WTC11 (cell line): ENCODE results near the gene DFFB. TPM values are rescaled to one million over a fixed set of nuclear protein-coding genes. Genes with fewer than 3 reads are reported as not detected.

Experiments
- ATAC-seq: fragments of 200-7000 bp; cut with Tn5 transposase; 2 replicates; pipeline ENCODE4 v1.10.0; 2021; ENCODE audit warnings: mild to moderate bottlenecking, moderate library complexity
- CTCF ChIA-PET: fragments of 300-600 bp; sonication (Branson Sonifier 250); formaldehyde crosslinking; loops from one replicate; lab custom pipeline; 2021; ENCODE audit warnings: antibody characterized with exemption; lab: Charles Lee
- POLR2A ChIA-PET: fragments of 350-600 bp; sonication (Branson Sonifier 250); formaldehyde crosslinking; loops from one replicate; lab custom pipeline; 2021; ENCODE audit warnings: antibody characterized with exemption; lab: Charles Lee
- DNase-seq: peaks from one replicate; pipeline ENCODE4 v3.0.0; 2021; ENCODE audit warnings: low spot score
- H3K27ac Mint-ChIP-seq: 2 replicates; pipeline ENCODE4 v1.8.0; 2021; ENCODE audit warnings: mixed read lengths
- H3K27me3 Mint-ChIP-seq: 2 replicates; pipeline ENCODE4 v1.8.0; 2021; ENCODE audit warnings: low read depth, mild to moderate bottlenecking, moderate library complexity, mixed read lengths
- H3K36me3 Mint-ChIP-seq: 2 replicates; pipeline ENCODE4 v1.8.0; 2021; ENCODE audit warnings: mixed read lengths
- H3K4me1 Mint-ChIP-seq: 2 replicates; pipeline ENCODE4 v1.8.0; 2022; ENCODE audit warnings: mixed read lengths
- H3K4me3 Mint-ChIP-seq: 2 replicates; pipeline ENCODE4 v1.8.0; 2021; ENCODE audit warnings: mild to moderate bottlenecking, moderate library complexity, mixed read lengths
- H3K9me3 Mint-ChIP-seq: 2 replicates; pipeline ENCODE4 v1.8.0; 2021; ENCODE audit warnings: mixed read lengths
- ATF1 ChIP-seq: sonication (generic); formaldehyde crosslinking; IDR thresholded peaks from 2 replicates; pipeline ENCODE4 v1.8.1; 2023; ENCODE audit warnings: mild to moderate bottlenecking, moderate library complexity, missing genetic modification reagents
- ELF4 ChIP-seq: sonication (generic); formaldehyde crosslinking; IDR thresholded peaks from 2 replicates; pipeline ENCODE4 v1.8.1; 2022; ENCODE audit warnings: low read depth, mild to moderate bottlenecking, moderate library complexity, missing genetic modification reagents
- EMX1 ChIP-seq: fragments of 250-450 bp; sonication (Bioruptor Pico); IDR thresholded peaks from 2 replicates; pipeline ENCODE4 v1.8.0; 2021; ENCODE audit warnings: mild to moderate bottlenecking
- ESRRA ChIP-seq: sonication (generic); formaldehyde crosslinking; IDR thresholded peaks from 2 replicates; pipeline ENCODE4 v1.8.1; 2022; ENCODE audit warnings: mild to moderate bottlenecking, missing genetic modification reagents, borderline replicate concordance
- FOXK1 ChIP-seq: sonication (generic); formaldehyde crosslinking; IDR thresholded peaks from 2 replicates; pipeline ENCODE4 v1.8.0; 2022; ENCODE audit warnings: mild to moderate bottlenecking, moderate library complexity, missing genetic modification reagents
- GABPB1 ChIP-seq: sonication (generic); formaldehyde crosslinking; IDR thresholded peaks from 2 replicates; pipeline ENCODE4 v1.8.1; 2023; ENCODE audit warnings: mild to moderate bottlenecking, missing genetic modification reagents
- GTF2I ChIP-seq: fragments of 250-450 bp; sonication (Bioruptor Pico); conservative IDR thresholded peaks from 2 replicates; pipeline ENCODE4 v1.4.0; 2021; ENCODE audit warnings: mild to moderate bottlenecking
- JAZF1 ChIP-seq: fragments of 250-450 bp; sonication (Bioruptor Pico); IDR thresholded peaks from 2 replicates; pipeline ENCODE4 v1.9.0; 2021; ENCODE audit warnings: moderate library complexity, mild to moderate bottlenecking, inconsistent platforms
- KAT7 ChIP-seq: sonication (generic); formaldehyde crosslinking; IDR thresholded peaks from 2 replicates; pipeline ENCODE4 v1.8.1; 2023; ENCODE audit warnings: missing genetic modification reagents, mild to moderate bottlenecking, borderline replicate concordance
- MXD4 ChIP-seq: fragments of 250-450 bp; sonication (Bioruptor Pico); IDR thresholded peaks from 2 replicates; pipeline ENCODE4 v1.8.0; 2021; ENCODE audit warnings: mild to moderate bottlenecking, moderate library complexity, borderline replicate concordance
- SP1 ChIP-seq: sonication (generic); formaldehyde crosslinking; conservative IDR thresholded peaks from 2 replicates; pipeline ENCODE4 v1.8.1; 2022; ENCODE audit warnings: missing genetic modification reagents
- ZNF219 ChIP-seq: sonication (generic); formaldehyde crosslinking; IDR thresholded peaks from 2 replicates; pipeline ENCODE4 v1.8.0; 2023; ENCODE audit warnings: missing genetic modification reagents, mild to moderate bottlenecking, borderline replicate concordance
- ZNF396 ChIP-seq: fragments of 250-450 bp; sonication (Bioruptor Pico); IDR thresholded peaks from 2 replicates; pipeline ENCODE4 v1.8.0; 2021; ENCODE audit warnings: mild to moderate bottlenecking, moderate library complexity, borderline replicate concordance
- ZNF416 ChIP-seq: fragments of 250-450 bp; sonication (Bioruptor Pico); IDR thresholded peaks from 2 replicates; pipeline ENCODE4 v1.9.0; 2021; ENCODE audit warnings: mild to moderate bottlenecking, inconsistent platforms
- total RNA-seq: library from RNA; stranded (reverse); gene quantifications from 3 replicates; pipeline ENCODE4 v1.2.3, GENCODE V29; 2021
- TF ChIP-seq, protein P1 (sequence below): fragments of 250-450 bp; sonication (Bioruptor Pico); IDR thresholded peaks from 2 replicates; pipeline ENCODE4 v2.1.2; 2022; ENCODE audit warnings: mild to moderate bottlenecking, moderate library complexity
- TF ChIP-seq, protein P2 (sequence below): sonication (generic); formaldehyde crosslinking; IDR thresholded peaks from 2 replicates; pipeline ENCODE4 v1.8.1; 2022; ENCODE audit warnings: mild to moderate bottlenecking, moderate library complexity, missing genetic modification reagents
- TF ChIP-seq, protein P3 (sequence below): sonication (generic); formaldehyde crosslinking; IDR thresholded peaks from 2 replicates; pipeline ENCODE4 v1.8.1; 2022; ENCODE audit warnings: mild to moderate bottlenecking, missing genetic modification reagents, moderate library complexity, borderline replicate concordance
- TF ChIP-seq, protein P4 (sequence below): sonication (generic); formaldehyde crosslinking; IDR thresholded peaks from 2 replicates; pipeline ENCODE4 v1.8.1; 2023; ENCODE audit warnings: mild to moderate bottlenecking, missing genetic modification reagents
- TF ChIP-seq, protein P5 (sequence below): sonication (generic); formaldehyde crosslinking; IDR thresholded peaks from 2 replicates; pipeline ENCODE4 v1.8.1; 2022; ENCODE audit warnings: low read depth, missing genetic modification reagents, borderline replicate concordance
- TF ChIP-seq, protein P6 (sequence below): sonication (generic); formaldehyde crosslinking; IDR thresholded peaks from 2 replicates; pipeline ENCODE4 v1.8.1; 2023; ENCODE audit warnings: mild to moderate bottlenecking, missing genetic modification reagents, moderate library complexity
- TF ChIP-seq, protein P7 (sequence below): sonication (generic); formaldehyde crosslinking; IDR thresholded peaks from 2 replicates; pipeline ENCODE4 v1.8.1; 2023; ENCODE audit warnings: mild to moderate bottlenecking, missing genetic modification reagents, moderate library complexity

Gene DFFB
- total RNA-seq, 1 experiment from 2014 or later: 9.2 TPM

DNA sequence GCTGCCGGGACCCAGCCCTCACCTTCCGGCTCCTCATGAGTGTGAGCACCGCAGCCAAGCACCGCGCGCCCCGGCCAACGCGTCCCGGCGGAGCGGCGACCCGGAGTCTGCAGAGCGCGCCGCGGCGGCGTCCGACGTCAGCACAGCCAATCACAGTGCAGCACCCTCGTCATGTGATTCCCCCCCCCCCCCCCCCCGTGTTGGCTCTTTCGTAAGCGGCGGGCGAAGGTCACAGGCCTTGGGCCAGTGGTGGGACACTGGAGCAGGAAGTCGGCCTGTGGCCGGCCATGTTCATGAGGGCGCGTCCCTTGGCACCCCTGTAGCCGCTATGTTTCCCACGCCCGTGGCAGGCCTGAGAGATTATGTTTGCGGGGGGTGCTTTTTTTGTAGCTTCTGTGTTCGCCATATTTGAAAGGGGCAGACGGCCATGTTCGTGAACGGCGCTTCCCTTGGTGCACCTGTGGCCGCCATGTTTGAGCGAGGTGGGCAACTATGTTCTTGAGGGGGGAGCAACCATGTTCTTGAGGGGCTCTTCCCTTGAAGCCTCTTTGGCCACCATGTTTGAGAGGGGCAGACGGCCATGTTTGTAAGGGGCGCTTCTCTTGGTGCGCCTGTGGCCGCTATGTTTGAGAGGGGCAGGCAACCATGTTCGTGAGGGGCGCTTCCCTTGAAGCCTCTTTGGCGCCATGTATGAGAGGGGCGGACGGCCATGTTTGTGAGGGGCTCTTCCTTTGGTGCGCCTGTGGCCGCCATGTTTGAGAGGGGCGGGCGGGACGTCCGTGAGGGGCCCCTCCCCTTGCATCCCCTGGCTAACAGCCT lies 43.1 kb downstream of the DFFB start, which contains the start of gene C1orf174 (continued):
- TF ChIP-seq, protein P1, sequence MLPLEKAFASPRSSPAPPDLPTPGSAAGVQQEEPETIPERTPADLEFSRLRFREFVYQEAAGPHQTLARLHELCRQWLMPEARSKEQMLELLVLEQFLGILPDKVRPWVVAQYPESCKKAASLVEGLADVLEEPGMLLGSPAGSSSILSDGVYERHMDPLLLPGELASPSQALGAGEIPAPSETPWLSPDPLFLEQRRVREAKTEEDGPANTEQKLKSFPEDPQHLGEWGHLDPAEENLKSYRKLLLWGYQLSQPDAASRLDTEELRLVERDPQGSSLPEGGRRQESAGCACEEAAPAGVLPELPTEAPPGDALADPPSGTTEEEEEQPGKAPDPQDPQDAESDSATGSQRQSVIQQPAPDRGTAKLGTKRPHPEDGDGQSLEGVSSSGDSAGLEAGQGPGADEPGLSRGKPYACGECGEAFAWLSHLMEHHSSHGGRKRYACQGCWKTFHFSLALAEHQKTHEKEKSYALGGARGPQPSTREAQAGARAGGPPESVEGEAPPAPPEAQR (CRISPR knock-in tag): no peak
- TF ChIP-seq ZNF396 (CRISPR knock-in tag) (peak; percentile 43; the same call in 1 of the 2 replicates), GABPB1 (CRISPR knock-in tag) (peak; percentile 34; the same call in 1 of the 2 replicates), ZNF416 (no peak), SP1 (CRISPR knock-in tag) (peak; percentile 55), GTF2I (CRISPR knock-in tag) (no peak), KAT7 (CRISPR knock-in tag) (no peak), ATF1 (no peak), EMX1 (no peak), MXD4 (CRISPR knock-in tag) (no peak), JAZF1 (CRISPR knock-in tag) (no peak)
- TF ChIP-seq, protein P2, sequence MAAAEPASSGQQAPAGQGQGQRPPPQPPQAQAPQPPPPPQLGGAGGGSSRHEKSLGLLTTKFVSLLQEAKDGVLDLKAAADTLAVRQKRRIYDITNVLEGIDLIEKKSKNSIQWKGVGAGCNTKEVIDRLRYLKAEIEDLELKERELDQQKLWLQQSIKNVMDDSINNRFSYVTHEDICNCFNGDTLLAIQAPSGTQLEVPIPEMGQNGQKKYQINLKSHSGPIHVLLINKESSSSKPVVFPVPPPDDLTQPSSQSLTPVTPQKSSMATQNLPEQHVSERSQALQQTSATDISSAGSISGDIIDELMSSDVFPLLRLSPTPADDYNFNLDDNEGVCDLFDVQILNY (CRISPR knock-in tag): 0 out of 2 replicates have a peak, but pooled peaks have one; percentile 77
- TF ChIP-seq, protein P3, sequence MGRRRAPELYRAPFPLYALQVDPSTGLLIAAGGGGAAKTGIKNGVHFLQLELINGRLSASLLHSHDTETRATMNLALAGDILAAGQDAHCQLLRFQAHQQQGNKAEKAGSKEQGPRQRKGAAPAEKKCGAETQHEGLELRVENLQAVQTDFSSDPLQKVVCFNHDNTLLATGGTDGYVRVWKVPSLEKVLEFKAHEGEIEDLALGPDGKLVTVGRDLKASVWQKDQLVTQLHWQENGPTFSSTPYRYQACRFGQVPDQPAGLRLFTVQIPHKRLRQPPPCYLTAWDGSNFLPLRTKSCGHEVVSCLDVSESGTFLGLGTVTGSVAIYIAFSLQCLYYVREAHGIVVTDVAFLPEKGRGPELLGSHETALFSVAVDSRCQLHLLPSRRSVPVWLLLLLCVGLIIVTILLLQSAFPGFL (CRISPR knock-in tag): no peak
- TF ChIP-seq, protein P4, sequence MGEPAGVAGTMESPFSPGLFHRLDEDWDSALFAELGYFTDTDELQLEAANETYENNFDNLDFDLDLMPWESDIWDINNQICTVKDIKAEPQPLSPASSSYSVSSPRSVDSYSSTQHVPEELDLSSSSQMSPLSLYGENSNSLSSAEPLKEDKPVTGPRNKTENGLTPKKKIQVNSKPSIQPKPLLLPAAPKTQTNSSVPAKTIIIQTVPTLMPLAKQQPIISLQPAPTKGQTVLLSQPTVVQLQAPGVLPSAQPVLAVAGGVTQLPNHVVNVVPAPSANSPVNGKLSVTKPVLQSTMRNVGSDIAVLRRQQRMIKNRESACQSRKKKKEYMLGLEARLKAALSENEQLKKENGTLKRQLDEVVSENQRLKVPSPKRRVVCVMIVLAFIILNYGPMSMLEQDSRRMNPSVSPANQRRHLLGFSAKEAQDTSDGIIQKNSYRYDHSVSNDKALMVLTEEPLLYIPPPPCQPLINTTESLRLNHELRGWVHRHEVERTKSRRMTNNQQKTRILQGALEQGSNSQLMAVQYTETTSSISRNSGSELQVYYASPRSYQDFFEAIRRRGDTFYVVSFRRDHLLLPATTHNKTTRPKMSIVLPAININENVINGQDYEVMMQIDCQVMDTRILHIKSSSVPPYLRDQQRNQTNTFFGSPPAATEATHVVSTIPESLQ (CRISPR knock-in tag): no peak

DNA sequence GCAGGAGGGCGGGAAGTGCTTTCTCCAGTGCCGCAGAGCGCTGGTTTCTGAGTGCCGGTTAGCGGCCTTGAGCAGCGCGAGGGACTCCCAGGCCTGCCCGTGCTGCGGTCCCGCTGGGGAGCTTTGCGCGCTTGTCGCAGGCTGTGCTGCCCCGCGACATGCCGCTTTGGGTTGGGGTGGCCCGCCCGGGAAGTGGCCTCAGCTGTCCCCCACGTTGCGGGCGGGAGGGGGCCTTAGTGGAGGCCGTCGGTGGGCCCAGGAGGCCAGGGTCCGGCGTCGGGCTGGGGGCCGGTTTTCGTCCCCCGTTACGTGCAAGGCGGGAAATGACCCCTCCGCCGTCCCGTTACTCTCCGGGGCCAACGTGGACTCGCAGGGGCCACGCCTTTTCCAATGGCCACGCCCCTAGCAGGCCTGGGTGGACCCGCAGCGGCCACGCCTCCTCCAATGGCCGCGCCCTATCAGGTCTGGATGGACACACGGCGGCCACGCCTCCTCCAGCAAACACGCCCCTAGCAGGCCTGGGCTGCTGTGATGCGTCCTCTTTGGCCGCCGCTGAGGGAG lies 43.8 kb downstream of the DFFB start:
- H3K27me3 Mint-ChIP-seq: no peaks in the 10 kb centered on the region
- CTCF ChIA-PET: no interaction called here
- peak; percentile 53; the same call in 1 of the 2 replicates for TF ChIP-seq FOXK1
- TF ChIP-seq, protein P5, sequence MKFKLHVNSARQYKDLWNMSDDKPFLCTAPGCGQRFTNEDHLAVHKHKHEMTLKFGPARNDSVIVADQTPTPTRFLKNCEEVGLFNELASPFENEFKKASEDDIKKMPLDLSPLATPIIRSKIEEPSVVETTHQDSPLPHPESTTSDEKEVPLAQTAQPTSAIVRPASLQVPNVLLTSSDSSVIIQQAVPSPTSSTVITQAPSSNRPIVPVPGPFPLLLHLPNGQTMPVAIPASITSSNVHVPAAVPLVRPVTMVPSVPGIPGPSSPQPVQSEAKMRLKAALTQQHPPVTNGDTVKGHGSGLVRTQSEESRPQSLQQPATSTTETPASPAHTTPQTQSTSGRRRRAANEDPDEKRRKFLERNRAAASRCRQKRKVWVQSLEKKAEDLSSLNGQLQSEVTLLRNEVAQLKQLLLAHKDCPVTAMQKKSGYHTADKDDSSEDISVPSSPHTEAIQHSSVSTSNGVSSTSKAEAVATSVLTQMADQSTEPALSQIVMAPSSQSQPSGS (CRISPR knock-in tag): no peak
- TF ChIP-seq, protein P4 (CRISPR knock-in tag): no peak
- TF ChIP-seq, protein P6, sequence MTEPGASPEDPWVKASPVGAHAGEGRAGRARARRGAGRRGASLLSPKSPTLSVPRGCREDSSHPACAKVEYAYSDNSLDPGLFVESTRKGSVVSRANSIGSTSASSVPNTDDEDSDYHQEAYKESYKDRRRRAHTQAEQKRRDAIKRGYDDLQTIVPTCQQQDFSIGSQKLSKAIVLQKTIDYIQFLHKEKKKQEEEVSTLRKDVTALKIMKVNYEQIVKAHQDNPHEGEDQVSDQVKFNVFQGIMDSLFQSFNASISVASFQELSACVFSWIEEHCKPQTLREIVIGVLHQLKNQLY (CRISPR knock-in tag): 0 out of 2 replicates have a peak, but pooled peaks have one; percentile 30
- peak; percentile 39; the same call in 1 of the 2 replicates for TF ChIP-seq ESRRA (CRISPR knock-in tag)
- TF ChIP-seq, protein P7, sequence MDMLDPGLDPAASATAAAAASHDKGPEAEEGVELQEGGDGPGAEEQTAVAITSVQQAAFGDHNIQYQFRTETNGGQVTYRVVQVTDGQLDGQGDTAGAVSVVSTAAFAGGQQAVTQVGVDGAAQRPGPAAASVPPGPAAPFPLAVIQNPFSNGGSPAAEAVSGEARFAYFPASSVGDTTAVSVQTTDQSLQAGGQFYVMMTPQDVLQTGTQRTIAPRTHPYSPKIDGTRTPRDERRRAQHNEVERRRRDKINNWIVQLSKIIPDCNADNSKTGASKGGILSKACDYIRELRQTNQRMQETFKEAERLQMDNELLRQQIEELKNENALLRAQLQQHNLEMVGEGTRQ (CRISPR knock-in tag): no peak
- no peak for TF ChIP-seq ELF4 (CRISPR knock-in tag)
- TF ChIP-seq ZNF219 (CRISPR knock-in tag): 0 out of 2 replicates have a peak, but pooled peaks have one; percentile 58

More for the DNA sequence above, 43.8 kb downstream of the DFFB start:
- H3K4me1 Mint-ChIP-seq: peaks cover 23% of the 10 kb centered on the region
- DNase-seq: peak; percentile 97
- peaks cover 11% of the 10 kb centered on the region for H3K36me3 Mint-ChIP-seq
- peak; percentile 70 for ATAC-seq
- H3K27ac Mint-ChIP-seq: peak overlapping the region; percentile 99
- POLR2A ChIA-PET: no interaction called here
- H3K9me3 Mint-ChIP-seq: peaks cover 19% of the 10 kb centered on the region
- peak overlapping the region; percentile 92 for H3K4me3 Mint-ChIP-seq
